H9 (cell line): ENCODE measurements around the gene SYT7. TPM values are rescaled to one million over a fixed set of nuclear protein-coding genes. Genes with fewer than 3 reads are reported as not detected.

Source experiments
- DNase-seq: peaks from one replicate; pipeline ENCODE4 v3.0.0-alpha.2; 2017
- H2AFZ ChIP-seq: one replicate; pipeline ENCODE4 v1.6.1; 2013; ENCODE audit warnings: mild to moderate bottlenecking, low read length, control low read depth, moderate library complexity
- H2AK5ac ChIP-seq: 2 replicates; pipeline ENCODE4 v1.6.1; 2013; ENCODE audit warnings: low read length, control low read depth, mixed read lengths; ENCODE audit not compliant: insufficient read length
- H2BK120ac ChIP-seq: one replicate; pipeline ENCODE4 v1.6.1; 2013; ENCODE audit warnings: low read depth, mild to moderate bottlenecking, low read length, control low read depth, inconsistent platforms; ENCODE audit not compliant: poor library complexity, severe bottlenecking
- H2BK12ac ChIP-seq: 2 replicates; pipeline ENCODE4 v1.6.1; 2013; ENCODE audit warnings: low read length, control low read depth, mixed read lengths, low read depth; ENCODE audit not compliant: insufficient read length
- H2BK15ac ChIP-seq: 2 replicates; pipeline ENCODE4 v1.6.1; 2013; ENCODE audit warnings: low read depth, low read length, control low read depth
- H2BK20ac ChIP-seq: one replicate; pipeline ENCODE4 v1.6.1; 2013; ENCODE audit warnings: low read depth, mild to moderate bottlenecking, low read length, control low read depth, inconsistent platforms; ENCODE audit not compliant: poor library complexity, severe bottlenecking
- H2BK5ac ChIP-seq: 2 replicates; pipeline ENCODE4 v1.6.1; 2013; ENCODE audit warnings: low read length, control low read depth, mixed read lengths; ENCODE audit not compliant: insufficient read length
- H3K14ac ChIP-seq: 2 replicates; pipeline ENCODE4 v1.6.1; 2013; ENCODE audit warnings: low read length, control low read depth; ENCODE audit not compliant: insufficient read depth
- H3K18ac ChIP-seq: 2 replicates; pipeline ENCODE4 v1.6.1; 2013; ENCODE audit warnings: low read depth, mild to moderate bottlenecking, mixed read lengths, low read length, control low read depth; ENCODE audit not compliant: insufficient read length
- H3K23ac ChIP-seq: 2 replicates; pipeline ENCODE4 v1.6.1; 2013; ENCODE audit warnings: low read length, control low read depth, mixed read lengths, low read depth; ENCODE audit not compliant: insufficient read length
- H3K23me2 ChIP-seq: 2 replicates; pipeline ENCODE4 v1.6.1; 2013; ENCODE audit warnings: low read depth, mild to moderate bottlenecking, mixed read lengths, low read length, control low read depth; ENCODE audit not compliant: insufficient read length, poor library complexity, severe bottlenecking
- H3K27ac ChIP-seq: 2 replicates; pipeline ENCODE4 v1.5.1; 2013; ENCODE audit warnings: low read length, control low read depth, mixed read lengths, low read depth; ENCODE audit not compliant: insufficient read length
- H3K27me3 ChIP-seq: 2 replicates; pipeline ENCODE4 v1.6.1; 2013; ENCODE audit warnings: low read length, control low read depth, inconsistent platforms; ENCODE audit not compliant: insufficient read depth
- H3K4ac ChIP-seq: 2 replicates; pipeline ENCODE4 v1.6.1; 2013; ENCODE audit warnings: low read depth, mild to moderate bottlenecking, control low read depth, inconsistent platforms, low read length, moderate library complexity
- H3K4me1 ChIP-seq: 2 replicates; pipeline ENCODE4 v1.6.1; 2013; ENCODE audit warnings: low read length, control low read depth, inconsistent platforms; ENCODE audit not compliant: insufficient read depth
- H3K4me2 ChIP-seq: 2 replicates; pipeline ENCODE4 v1.6.1; 2013; ENCODE audit warnings: low read length, control low read depth, mixed read lengths; ENCODE audit not compliant: insufficient read length, insufficient read depth
- H3K56ac ChIP-seq: 2 replicates; pipeline ENCODE4 v1.6.1; 2013; ENCODE audit warnings: low read depth, mild to moderate bottlenecking, mixed read lengths, low read length, control low read depth; ENCODE audit not compliant: insufficient read length
- H3K79me1 ChIP-seq: 2 replicates; pipeline ENCODE4 v1.6.1; 2013; ENCODE audit warnings: low read depth, mild to moderate bottlenecking, moderate library complexity, low read length, control low read depth, inconsistent platforms; ENCODE audit not compliant: insufficient read depth, poor library complexity, severe bottlenecking
- H3K79me2 ChIP-seq: 2 replicates; pipeline ENCODE4 v1.6.1; 2013; ENCODE audit warnings: low read length, control low read depth, inconsistent platforms; ENCODE audit not compliant: insufficient read depth
- H3K9ac ChIP-seq: 2 replicates; pipeline ENCODE4 v1.6.1; 2013; ENCODE audit warnings: low read length, control low read depth, mixed read lengths; ENCODE audit not compliant: insufficient read length; ENCODE audit errors: extremely low read depth
- H3K9me3 ChIP-seq: one replicate; pipeline ENCODE4 v1.6.1; 2013; ENCODE audit warnings: low read depth, low read length, inconsistent platforms; ENCODE audit not compliant: control insufficient read depth
- H3T11ph ChIP-seq: one replicate; pipeline ENCODE4 v1.6.1; 2013; ENCODE audit warnings: mild to moderate bottlenecking, low read length, control low read depth, inconsistent platforms
- H4K20me1 ChIP-seq: one replicate; pipeline ENCODE4 v1.6.1; 2013; ENCODE audit not compliant: control insufficient read depth, insufficient read length, insufficient read depth
- H4K5ac ChIP-seq: 2 replicates; pipeline ENCODE4 v1.6.1; 2013; ENCODE audit warnings: low read depth, mild to moderate bottlenecking, mixed read lengths, low read length, control low read depth; ENCODE audit not compliant: insufficient read length
- H4K8ac ChIP-seq: replicated peaks from 2 replicates; pipeline ENCODE4 v1.6.1; 2013; ENCODE audit warnings: low read length, control low read depth, mixed read lengths, low read depth; ENCODE audit not compliant: insufficient read length
- H4K91ac ChIP-seq: 2 replicates; pipeline ENCODE4 v1.6.1; 2013; ENCODE audit warnings: low read depth, mild to moderate bottlenecking, moderate library complexity, mixed read lengths, low read length, control low read depth; ENCODE audit not compliant: insufficient read length
- H3K27ac Mint-ChIP-seq, 3 experiments: 2 replicates in 2 of 3; 3 replicates in 1 of 3; pipeline ENCODE4 v1.8.0; 2020 to 2021; ENCODE audit warnings: mixed read lengths in 3 of 3, mild to moderate bottlenecking in 1 of 3, moderate library complexity in 1 of 3
- H3K27me3 Mint-ChIP-seq: 2 replicates; pipeline ENCODE4 v1.8.0; 2021; ENCODE audit warnings: low read depth, mild to moderate bottlenecking, moderate library complexity, mixed read lengths
- H3K36me3 Mint-ChIP-seq, 3 experiments: 2 replicates in 2 of 3; 3 replicates in 1 of 3; pipeline ENCODE4 v1.8.0; 2020 to 2021; ENCODE audit warnings: low read depth in 3 of 3, mixed read lengths in 3 of 3; ENCODE audit not compliant: insufficient read depth in 1 of 3
- H3K4me1 Mint-ChIP-seq, 2 experiments: 2 replicates each; pipeline ENCODE4 v1.8.0; 2020; ENCODE audit warnings: mixed read lengths in 2 of 2
- H3K4me3 Mint-ChIP-seq, 2 experiments: 2 replicates in 1 of 2; 3 replicates in 1 of 2; pipeline ENCODE4 v1.8.0; 2020 to 2021; ENCODE audit warnings: mild to moderate bottlenecking in 2 of 2, mixed read lengths in 2 of 2, moderate library complexity in 1 of 2
- H3K9me3 Mint-ChIP-seq, 2 experiments: 2 replicates in 1 of 2; 3 replicates in 1 of 2; pipeline ENCODE4 v1.8.0; 2020; ENCODE audit warnings: mild to moderate bottlenecking in 2 of 2, mixed read lengths in 2 of 2, moderate library complexity in 1 of 2
- WGBS: extraction: QIAGEN DNeasy Blood & Tissue Kit; methylation state at CpG from one replicate; pipeline ENCODE4 v1.1.7; 2013; ENCODE audit warnings: missing lambda C conversion rate, low lambda C conversion rate, mixed read lengths; ENCODE audit not compliant: insufficient read length; ENCODE audit errors: extremely low coverage; 5-methylcytosine and 5-hydroxymethylcytosine counted together
- total RNA-seq: library from RNA; stranded (reverse); gene quantifications from 2 replicates; pipeline ENCODE4 v1.2.1, GENCODE V29; 2021
- TF ChIP-seq, protein P1 (sequence below): fragments of 200-600 bp; sonication (generic); conservative IDR thresholded peaks from 3 replicates; pipeline ENCODE4 v1.8.0; 2021; ENCODE audit warnings: antibody characterized with exemption, mild to moderate bottlenecking

The SYT7 gene
- total RNA-seq, 1 experiment from 2014 or later = 8.8 TPM

DNA sequence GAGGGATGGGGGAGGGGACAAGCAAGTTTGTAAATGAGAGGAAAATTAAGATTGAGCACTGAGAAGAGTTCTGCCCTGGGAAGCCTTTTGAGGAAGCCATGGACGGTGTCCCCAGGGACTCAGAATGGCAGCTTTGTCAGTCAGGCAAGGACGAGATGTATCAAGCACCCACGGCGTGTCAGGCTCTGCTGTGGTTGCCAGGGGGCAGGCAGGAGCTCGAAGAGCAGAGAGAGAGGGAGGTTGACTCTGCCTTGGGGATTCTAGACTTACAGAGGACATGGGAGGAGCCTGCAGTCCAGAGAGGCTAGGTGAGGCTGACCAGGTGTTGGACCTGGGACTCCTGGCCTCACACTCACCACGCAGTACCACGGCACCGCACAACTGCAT is 29.1 kb upstream of the SYT7 start:
- peak; percentile 75 for DNase-seq
- Histone ChIP-seq H2BK20ac (no peak overlapping the region), H2AK5ac (no peak overlapping the region), H4K91ac (no peak overlapping the region), H3K9me3 (no peaks in the 10 kb centered on the region), H3K4me2 (no peak overlapping the region), H3K79me2 (no peaks in the 10 kb centered on the region), H3K9ac (no peak overlapping the region), H3K23me2 (no peaks in the 10 kb centered on the region), H3K4me1 (peaks cover 2% of the 10 kb centered on the region; the same call in 1 of the 2 replicates), H3K79me1 (no peaks in the 10 kb centered on the region), H4K8ac (no peak overlapping the region), H2AFZ (no peak overlapping the region), H3K27me3 (no peaks in the 10 kb centered on the region), H3K23ac (no peak overlapping the region), H2BK12ac (no peak overlapping the region), H3K14ac (no peak overlapping the region), H4K5ac (no peak overlapping the region), H2BK5ac (no peak overlapping the region), H3K4ac (no peak overlapping the region), H3T11ph (no peak overlapping the region), H3K27ac (no peak overlapping the region), H3K18ac (no peak overlapping the region), H4K20me1 (no peaks in the 10 kb centered on the region), H3K56ac (no peak overlapping the region), H2BK120ac (no peak overlapping the region), H2BK15ac (no peak overlapping the region)
- no CpG with 5 or more reads among the region's 8 CpGs for WGBS
- Mint-ChIP-seq H3K36me3 (peaks cover 0 to 5% (median 0%) of the 10 kb centered on the region in 3 experiments; a peak in 1 of 7 replicates), H3K4me3 (no peak overlapping the region), H3K9me3 (no peaks in the 10 kb centered on the region; a peak in 1 of 5 replicates), H3K4me1 (peaks cover 20 to 22% of the 10 kb centered on the region in 2 experiments), H3K27me3 (peaks cover 6% of the 10 kb centered on the region), H3K27ac (peak overlapping the region in 2 of 3 experiments; percentile 23 to 78; a peak in 3 of 7 replicates)
- TF ChIP-seq, protein P1, sequence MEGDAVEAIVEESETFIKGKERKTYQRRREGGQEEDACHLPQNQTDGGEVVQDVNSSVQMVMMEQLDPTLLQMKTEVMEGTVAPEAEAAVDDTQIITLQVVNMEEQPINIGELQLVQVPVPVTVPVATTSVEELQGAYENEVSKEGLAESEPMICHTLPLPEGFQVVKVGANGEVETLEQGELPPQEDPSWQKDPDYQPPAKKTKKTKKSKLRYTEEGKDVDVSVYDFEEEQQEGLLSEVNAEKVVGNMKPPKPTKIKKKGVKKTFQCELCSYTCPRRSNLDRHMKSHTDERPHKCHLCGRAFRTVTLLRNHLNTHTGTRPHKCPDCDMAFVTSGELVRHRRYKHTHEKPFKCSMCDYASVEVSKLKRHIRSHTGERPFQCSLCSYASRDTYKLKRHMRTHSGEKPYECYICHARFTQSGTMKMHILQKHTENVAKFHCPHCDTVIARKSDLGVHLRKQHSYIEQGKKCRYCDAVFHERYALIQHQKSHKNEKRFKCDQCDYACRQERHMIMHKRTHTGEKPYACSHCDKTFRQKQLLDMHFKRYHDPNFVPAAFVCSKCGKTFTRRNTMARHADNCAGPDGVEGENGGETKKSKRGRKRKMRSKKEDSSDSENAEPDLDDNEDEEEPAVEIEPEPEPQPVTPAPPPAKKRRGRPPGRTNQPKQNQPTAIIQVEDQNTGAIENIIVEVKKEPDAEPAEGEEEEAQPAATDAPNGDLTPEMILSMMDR = peak; percentile 63
